Measurements from ENCODE around the gene BCL6.

The BCL6 gene

GRCh38 chr3:187745201-187746058 lies at the start of gene BCL6:
BCL6 (minus strand) TSS chr3:187745468; CDS start chr3:187733693, 11,775 bp downstream.
- FAIRE-seq, result peak; percentile 69

GRCh38 chr3:187794731-187795130 lies 49.5 kb upstream of the BCL6 start:
- FAIRE-seq, result no peak

- FAIRE-seq, result no peak
These were observed 48.4 kb upstream of the BCL6 start for GRCh38 chr3:187793618-187794017.

GRCh38 chr3:187792521-187792920 lies 47.3 kb upstream of the BCL6 start:
- no peak for FAIRE-seq

- FAIRE-seq, result no peak
These were observed 44.6 kb upstream of the BCL6 start for GRCh38 chr3:187789872-187790271.

- no peak for FAIRE-seq
These were observed 44.0 kb upstream of the BCL6 start for GRCh38 chr3:187788984-187789857.

GRCh38 chr3:187783098-187783497 lies 37.8 kb upstream of the BCL6 start:
- no peak for FAIRE-seq

- FAIRE-seq, result no peak
These were observed 36.7 kb upstream of the BCL6 start for GRCh38 chr3:187782006-187782405.

GRCh38 chr3:187781001-187781400 lies 35.7 kb upstream of the BCL6 start:
- no peak for FAIRE-seq

- FAIRE-seq, result no peak
These were observed 33.5 kb upstream of the BCL6 start for GRCh38 chr3:187778726-187779125.

GRCh38 chr3:187777331-187777941 lies 32.2 kb upstream of the BCL6 start:
- FAIRE-seq, result no peak

GRCh38 chr3:187775549-187775948 lies 30.3 kb upstream of the BCL6 start:
- FAIRE-seq, result no peak

- no peak for FAIRE-seq
These were observed 29.0 kb upstream of the BCL6 start for GRCh38 chr3:187774185-187774789.

GRCh38 chr3:187773233-187774184 lies 28.2 kb upstream of the BCL6 start:
- FAIRE-seq, result no peak

GRCh38 chr3:187770224-187770623 lies 25.0 kb upstream of the BCL6 start:
- no peak for FAIRE-seq

GRCh38 chr3:187769771-187770170 lies 24.5 kb upstream of the BCL6 start:
- no peak for FAIRE-seq

- FAIRE-seq, result no peak
These were observed 22.2 kb upstream of the BCL6 start for GRCh38 chr3:187767266-187768012.

GRCh38 chr3:187765342-187765741 lies 20.1 kb upstream of the BCL6 start:
- no peak for FAIRE-seq

GRCh38 chr3:187763850-187764648 lies 18.8 kb upstream of the BCL6 start:
- FAIRE-seq, result no peak

- no peak for FAIRE-seq
These were observed 17.5 kb upstream of the BCL6 start for GRCh38 chr3:187762792-187763191.

All from G401.6 (cell line).